ENCODE measurements around the gene ST6GALNAC5. TPM values are rescaled to one million over a fixed set of nuclear protein-coding genes. Genes with fewer than 3 reads are reported as not detected.

The ST6GALNAC5 gene
- total RNA-seq, 2 donors from 2014 or later: not detected

DNA sequence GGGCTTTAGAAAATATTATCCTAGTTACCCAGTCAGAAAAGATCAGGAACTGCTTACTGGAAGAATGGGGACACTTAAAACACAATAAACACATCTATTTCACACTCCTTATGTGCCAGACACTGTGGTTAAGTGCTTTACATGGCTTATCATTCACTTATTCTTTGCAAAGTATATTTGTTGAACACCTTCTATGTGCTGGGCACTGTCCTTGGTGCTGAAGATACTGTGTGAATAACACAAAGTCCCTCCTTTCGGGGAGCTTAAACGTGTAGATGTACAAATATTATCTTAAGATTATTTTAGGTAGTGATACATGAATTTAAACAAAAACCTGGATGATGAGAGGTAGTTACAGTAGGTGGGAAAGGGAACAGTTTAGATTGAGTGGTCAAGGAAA, 169.3 kb downstream of the ST6GALNAC5 start:
- no peaks in the 10 kb centered on the region for H3K4me1 Mint-ChIP-seq

GRCh38 chr1:77037038-77037437, 169.8 kb downstream of the ST6GALNAC5 start:
- Mint-ChIP-seq H3K4me1 (no peaks in the 10 kb centered on the region), H3K4me3 (no peak overlapping the region), H3K27me3 (peaks cover 15% of the 10 kb centered on the region), H3K27ac (no peak overlapping the region), H3K36me3 (ENCODE audit: low read depth) (peaks cover 3% of the 10 kb centered on the region)
- DNase-seq (no peak), ATAC-seq (no peak)
- H3K9me3 ChIP-seq (ENCODE audit: control insufficient read depth, low read length, poor library complexity, severe bottlenecking): no peaks in the 10 kb centered on the region

More for the DNA sequence above, 169.3 kb downstream of the ST6GALNAC5 start:
- no peak for ATAC-seq
- peaks cover 3% of the 10 kb centered on the region for H3K36me3 Mint-ChIP-seq (ENCODE audit: low read depth)
- H3K9me3 ChIP-seq (ENCODE audit: control insufficient read depth, low read length, poor library complexity, severe bottlenecking): no peaks in the 10 kb centered on the region
- H3K27ac Mint-ChIP-seq: no peak overlapping the region
- H3K4me3 Mint-ChIP-seq: no peak overlapping the region
- no peak for DNase-seq
- H3K27me3 Mint-ChIP-seq: peaks cover 15% of the 10 kb centered on the region

DNA sequence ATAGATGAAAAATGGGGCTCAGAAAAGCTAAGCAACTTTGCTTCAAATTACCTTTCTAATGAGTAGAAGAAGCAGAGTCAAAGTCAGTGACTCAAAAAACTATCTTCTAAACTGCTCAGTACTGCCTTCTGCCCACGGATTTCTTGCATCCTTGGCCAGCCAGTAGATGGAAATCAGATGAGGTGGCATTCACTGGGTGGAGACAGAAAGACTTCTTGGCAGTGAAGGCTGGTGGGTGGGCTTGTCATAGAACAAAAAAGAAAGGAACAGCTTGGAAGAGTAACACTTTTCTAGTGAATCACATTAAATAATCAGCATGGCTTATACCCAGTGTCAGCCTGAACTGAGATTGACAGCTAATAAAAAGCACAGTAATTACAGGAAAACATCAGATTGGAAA, 170.7 kb downstream of the ST6GALNAC5 start:
- H3K27me3 Mint-ChIP-seq: peaks cover 10% of the 10 kb centered on the region
- ATAC-seq: no peak
- DNase-seq: no peak

DNA sequence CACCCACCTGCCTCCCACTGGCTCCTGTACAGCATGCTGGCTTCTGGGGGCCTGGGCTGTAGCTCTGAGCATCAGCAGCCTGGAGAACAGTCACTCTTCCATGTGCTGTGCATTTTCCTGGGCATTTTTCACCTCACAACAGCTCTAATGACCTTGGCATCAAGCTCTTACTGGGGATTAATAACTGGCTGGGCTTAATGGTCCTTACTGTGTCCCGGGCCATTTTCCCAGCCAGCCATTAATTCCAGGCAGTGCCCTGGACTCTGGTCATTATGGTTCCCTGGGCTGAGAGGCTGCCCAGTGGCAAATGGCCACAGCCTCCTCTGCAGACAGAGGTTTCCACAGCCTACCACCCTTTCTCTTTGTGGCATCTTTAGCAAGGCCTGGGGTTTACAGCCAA, 171.8 kb downstream of the ST6GALNAC5 start:
- DNase-seq (no peak), ATAC-seq (no peak)
- Mint-ChIP-seq H3K36me3 (ENCODE audit: low read depth) (peaks cover 3% of the 10 kb centered on the region), H3K4me1 (no peaks in the 10 kb centered on the region), H3K27me3 (peaks cover 4% of the 10 kb centered on the region), H3K4me3 (no peak overlapping the region), H3K27ac (no peak overlapping the region)
- H3K9me3 ChIP-seq (ENCODE audit: control insufficient read depth, low read length, poor library complexity, severe bottlenecking): no peaks in the 10 kb centered on the region

More for the DNA sequence above, 170.7 kb downstream of the ST6GALNAC5 start:
- no peaks in the 10 kb centered on the region for H3K9me3 ChIP-seq (ENCODE audit: control insufficient read depth, low read length, poor library complexity, severe bottlenecking)
- H3K4me3 Mint-ChIP-seq: no peak overlapping the region
- no peak overlapping the region for H3K27ac Mint-ChIP-seq
- H3K4me1 Mint-ChIP-seq: no peaks in the 10 kb centered on the region
- peaks cover 3% of the 10 kb centered on the region for H3K36me3 Mint-ChIP-seq (ENCODE audit: low read depth)

GRCh38 chr1:77039739-77040138, 172.5 kb downstream of the ST6GALNAC5 start:
- Mint-ChIP-seq H3K27ac (no peak overlapping the region), H3K4me1 (no peaks in the 10 kb centered on the region), H3K27me3 (peaks cover 4% of the 10 kb centered on the region), H3K4me3 (no peak overlapping the region), H3K36me3 (ENCODE audit: low read depth) (peaks cover 3% of the 10 kb centered on the region)
- H3K9me3 ChIP-seq (ENCODE audit: control insufficient read depth, low read length, poor library complexity, severe bottlenecking): no peaks in the 10 kb centered on the region
- ATAC-seq (no peak), DNase-seq (no peak)

DNA sequence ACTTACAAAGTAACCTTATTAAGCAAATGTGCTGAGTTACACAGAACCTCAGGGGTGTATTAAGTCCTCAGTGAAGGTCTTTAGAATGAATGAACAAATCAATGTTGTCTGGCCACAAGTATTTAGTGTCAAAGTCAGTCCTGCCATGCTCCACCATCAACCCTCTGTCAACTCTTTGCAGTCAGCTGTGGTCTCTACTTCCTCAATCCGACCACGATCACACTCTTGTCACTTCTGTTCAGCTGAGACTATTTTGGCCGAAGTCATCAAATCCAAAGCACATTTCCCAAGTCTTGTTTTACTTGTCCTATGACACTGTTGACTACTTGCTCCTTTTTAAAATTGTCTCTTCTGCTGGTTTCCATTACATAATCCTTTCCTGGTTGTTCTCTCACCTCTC, 173.5 kb downstream of the ST6GALNAC5 start:
- H3K4me3 Mint-ChIP-seq: no peak overlapping the region
- H3K27ac Mint-ChIP-seq: no peak overlapping the region
- no peaks in the 10 kb centered on the region for H3K4me1 Mint-ChIP-seq
- H3K36me3 Mint-ChIP-seq (ENCODE audit: low read depth): peaks cover 3% of the 10 kb centered on the region
- ATAC-seq (no peak), DNase-seq (no peak)
- H3K9me3 ChIP-seq (ENCODE audit: control insufficient read depth, low read length, poor library complexity, severe bottlenecking): no peaks in the 10 kb centered on the region
- peaks cover 11% of the 10 kb centered on the region for H3K27me3 Mint-ChIP-seq

DNA sequence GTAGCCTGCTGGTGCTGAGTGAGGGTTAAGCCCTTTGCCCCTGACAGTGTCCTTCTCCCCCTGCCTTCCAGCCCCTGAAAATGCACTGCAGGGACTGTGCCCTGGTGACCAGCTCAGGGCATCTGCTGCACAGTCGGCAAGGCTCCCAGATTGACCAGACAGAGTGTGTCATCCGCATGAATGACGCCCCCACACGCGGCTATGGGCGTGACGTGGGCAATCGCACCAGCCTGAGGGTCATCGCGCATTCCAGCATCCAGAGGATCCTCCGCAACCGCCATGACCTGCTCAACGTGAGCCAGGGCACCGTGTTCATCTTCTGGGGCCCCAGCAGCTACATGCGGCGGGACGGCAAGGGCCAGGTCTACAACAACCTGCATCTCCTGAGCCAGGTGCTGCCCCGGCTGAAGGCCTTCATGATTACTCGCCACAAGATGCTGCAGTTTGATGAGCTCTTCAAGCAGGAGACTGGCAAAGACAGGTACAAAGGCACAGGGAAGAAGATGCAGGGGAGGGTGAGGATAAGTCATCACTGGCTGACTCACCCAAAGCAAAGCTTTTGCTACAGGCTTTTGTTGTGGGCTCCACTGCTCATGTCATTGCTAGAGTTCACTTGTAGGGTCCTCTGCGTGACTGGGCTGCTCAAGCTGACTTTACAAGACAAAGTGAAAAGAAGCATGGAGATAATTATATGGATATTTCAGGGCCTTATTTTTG, 177.0 kb downstream of the ST6GALNAC5 start:
- peaks cover 12% of the 10 kb centered on the region for H3K4me1 Mint-ChIP-seq
- H3K9me3 ChIP-seq (ENCODE audit: control insufficient read depth, low read length, poor library complexity, severe bottlenecking): no peaks in the 10 kb centered on the region
- H3K4me3 Mint-ChIP-seq: no peak overlapping the region
- ATAC-seq (no peak), DNase-seq (no peak)
- H3K27ac Mint-ChIP-seq: no peak overlapping the region
- H3K36me3 Mint-ChIP-seq (ENCODE audit: low read depth): no peaks in the 10 kb centered on the region
- H3K27me3 Mint-ChIP-seq: peaks cover 11% of the 10 kb centered on the region

DNA sequence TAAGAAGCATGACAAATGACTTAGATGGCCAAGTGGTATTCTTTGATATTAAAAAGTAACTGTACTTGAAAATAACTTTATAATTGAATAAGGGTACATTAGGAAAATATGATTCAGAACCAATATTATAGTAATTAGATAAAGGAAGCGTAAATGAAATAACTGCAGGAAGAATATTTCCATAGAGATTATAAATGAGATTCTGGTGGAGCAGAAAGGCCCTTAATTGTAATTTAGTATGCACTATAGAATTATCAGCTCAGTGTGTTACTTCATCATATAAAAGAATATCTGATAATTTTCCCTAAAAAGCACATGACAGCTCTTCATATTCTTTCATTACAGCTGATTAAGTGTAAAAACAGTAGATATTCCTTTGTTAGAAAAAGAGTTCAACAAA, 180.3 kb downstream of the ST6GALNAC5 start:
- H3K9me3 ChIP-seq (ENCODE audit: control insufficient read depth, low read length, poor library complexity, severe bottlenecking): no peaks in the 10 kb centered on the region
- ATAC-seq (no peak), DNase-seq (no peak)
- no peak overlapping the region for H3K4me3 Mint-ChIP-seq
- H3K27ac Mint-ChIP-seq: peak overlapping the region; percentile 32
- peaks cover 16% of the 10 kb centered on the region for H3K4me1 Mint-ChIP-seq
- peaks cover 7% of the 10 kb centered on the region for H3K27me3 Mint-ChIP-seq
- H3K36me3 Mint-ChIP-seq (ENCODE audit: low read depth): no peaks in the 10 kb centered on the region

GRCh38 chr1:77047978-77048614, 180.8 kb downstream of the ST6GALNAC5 start:
- H3K9me3 ChIP-seq (ENCODE audit: control insufficient read depth, low read length, poor library complexity, severe bottlenecking): no peaks in the 10 kb centered on the region
- peak overlapping the region; percentile 32 for H3K27ac Mint-ChIP-seq
- H3K4me1 Mint-ChIP-seq: peaks cover 16% of the 10 kb centered on the region
- H3K4me3 Mint-ChIP-seq: peak overlapping the region; percentile 71
- no peaks in the 10 kb centered on the region for H3K36me3 Mint-ChIP-seq (ENCODE audit: low read depth)
- H3K27me3 Mint-ChIP-seq: peaks cover 7% of the 10 kb centered on the region
- ATAC-seq: no peak
- DNase-seq: no peak

- H3K9me3 ChIP-seq (ENCODE audit: control insufficient read depth, low read length, poor library complexity, severe bottlenecking): no peaks in the 10 kb centered on the region
- DNase-seq (no peak), ATAC-seq (no peak)
- Mint-ChIP-seq H3K27ac (no peak overlapping the region), H3K36me3 (ENCODE audit: low read depth) (no peaks in the 10 kb centered on the region), H3K27me3 (peaks cover 7% of the 10 kb centered on the region), H3K4me3 (peak overlapping the region; percentile 71), H3K4me1 (peaks cover 16% of the 10 kb centered on the region)
These were observed 181.3 kb downstream of the ST6GALNAC5 start for GRCh38 chr1:77048615-77049005.

DNA sequence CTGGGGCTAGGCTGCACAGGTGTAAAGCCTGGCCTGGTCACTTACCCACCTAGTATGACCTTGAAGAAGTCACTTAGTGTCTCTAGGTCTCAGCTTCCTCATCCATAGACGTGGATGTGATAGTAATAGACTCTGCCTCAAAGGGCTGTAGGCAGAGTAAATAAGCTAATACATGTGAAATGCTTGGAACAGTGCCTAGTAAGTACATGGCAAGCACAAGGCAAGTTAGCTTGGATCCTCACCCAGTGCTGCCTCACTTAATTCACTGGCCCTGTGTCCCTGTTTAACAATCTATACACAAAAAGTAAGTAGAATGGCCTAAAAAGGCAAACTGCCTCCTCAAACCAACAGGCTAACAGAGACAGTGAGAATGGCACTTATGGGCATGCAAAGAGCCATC, 184.1 kb downstream of the ST6GALNAC5 start:
- Mint-ChIP-seq H3K27me3 (no peaks in the 10 kb centered on the region), H3K27ac (no peak overlapping the region), H3K36me3 (ENCODE audit: low read depth) (no peaks in the 10 kb centered on the region), H3K4me1 (peaks cover 13% of the 10 kb centered on the region), H3K4me3 (no peak overlapping the region)
- DNase-seq: no peak
- no peaks in the 10 kb centered on the region for H3K9me3 ChIP-seq (ENCODE audit: control insufficient read depth, low read length, poor library complexity, severe bottlenecking)
- no peak for ATAC-seq

DNA sequence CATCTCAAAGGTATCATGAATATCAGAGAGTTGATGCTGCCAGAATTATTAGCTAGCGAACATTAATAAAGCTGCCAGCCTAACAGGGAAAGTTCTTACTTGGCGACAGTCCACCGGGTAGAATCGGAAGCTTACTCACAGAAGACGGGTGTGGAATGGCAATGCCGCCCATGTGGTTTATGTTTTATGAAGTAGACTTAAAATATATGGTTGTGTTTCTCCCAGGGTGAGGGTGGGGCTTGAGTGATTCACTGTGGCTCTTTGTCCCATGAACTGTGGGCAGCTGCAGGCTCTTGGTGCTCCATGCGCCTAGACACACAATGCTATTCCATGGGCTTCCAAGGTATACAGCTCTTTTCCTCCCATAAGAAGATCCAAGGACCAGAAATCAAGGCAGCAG, 189.2 kb downstream of the ST6GALNAC5 start:
- Mint-ChIP-seq H3K27ac (no peak overlapping the region), H3K27me3 (peaks cover 14% of the 10 kb centered on the region), H3K4me3 (no peak overlapping the region), H3K36me3 (ENCODE audit: low read depth) (no peaks in the 10 kb centered on the region), H3K4me1 (no peaks in the 10 kb centered on the region)
- ATAC-seq: no peak
- H3K9me3 ChIP-seq (ENCODE audit: control insufficient read depth, low read length, poor library complexity, severe bottlenecking): no peaks in the 10 kb centered on the region
- no peak for DNase-seq

- ATAC-seq (no peak), DNase-seq (no peak)
- no peaks in the 10 kb centered on the region for H3K9me3 ChIP-seq (ENCODE audit: control insufficient read depth, low read length, poor library complexity, severe bottlenecking)
- H3K4me3 Mint-ChIP-seq: no peak overlapping the region
- peaks cover 23% of the 10 kb centered on the region for H3K27me3 Mint-ChIP-seq
- H3K36me3 Mint-ChIP-seq (ENCODE audit: low read depth): no peaks in the 10 kb centered on the region
- H3K4me1 Mint-ChIP-seq: no peaks in the 10 kb centered on the region
- no peak overlapping the region for H3K27ac Mint-ChIP-seq
These were observed 190.8 kb downstream of the ST6GALNAC5 start for GRCh38 chr1:77057994-77058585.
